ENCODE data around the gene BLTP2.

- no peak for TF ChIP-seq CTCF (IDR thresholded peaks at IDR 0.05 in 2 of 3, conservative IDR thresholded peaks at IDR 0.05 in 1 of 3; ENCODE audit: borderline replicate concordance in 1 of 3, insufficient read depth in 1 of 3, low read depth in 2 of 3, low read length in 2 of 3)
- no peak for TF ChIP-seq CEBPB (IDR thresholded peaks at IDR 0.05; ENCODE audit: low read depth)
- no peak for TF ChIP-seq POLR2A (IDR thresholded peaks at IDR 0.05; ENCODE audit: borderline replicate concordance, extremely low read depth, insufficient read depth, insufficient read length)
- TF ChIP-seq SIN3A (IDR thresholded peaks at IDR 0.05; ENCODE audit: low read depth): no peak
- no peak for TF ChIP-seq MAX (IDR thresholded peaks at IDR 0.05)
- no peak for TF ChIP-seq POLR2AphosphoS5 (IDR thresholded peaks at IDR 0.05; ENCODE audit: low read depth, low read length)
- TF ChIP-seq SP1 (IDR thresholded peaks at IDR 0.05; ENCODE audit: low read depth): no peak
- TF ChIP-seq TCF7L2 (IDR thresholded peaks at IDR 0.05; ENCODE audit: borderline replicate concordance, extremely low read depth, insufficient read depth, insufficient read length): no peak
- no peak for TF ChIP-seq EZH2 (IDR thresholded peaks at IDR 0.05)
- TF ChIP-seq ZNF274 (IDR thresholded peaks at IDR 0.05; ENCODE audit: low read depth, low read length): no peak
- TF ChIP-seq EZH2phosphoT487 (IDR thresholded peaks at IDR 0.05; ENCODE audit: borderline replicate concordance): no peak
Observed at GRCh38 chr17:28610376-28610775, 34.6 kb downstream of the BLTP2 start.

Data from HCT116 (cell line).